Smooth muscle cell (in vitro differentiated cells): ENCODE results near the gene TNFRSF25. TPM values are rescaled to one million over a fixed set of nuclear protein-coding genes. Genes with fewer than 3 reads are reported as not detected.
A peak's percentile ranks its signal among the peaks of the same experiment; 100 is the strongest.

ENCODE experiments used
- DNase-seq: peaks from one replicate; lab custom pipeline; 2025; ENCODE audit not compliant: unreplicated experiment; lab: John Stamatoyannopoulos, UW
- H2AFZ ChIP-seq: fragments of 200-600 bp; sonication (generic); 2 replicates; pipeline ENCODE4 v1.6.0; 2016; ENCODE audit warnings: antibody characterized with exemption, low read depth, mild to moderate bottlenecking
- H3F3A ChIP-seq: fragments of 200-600 bp; sonication (generic); 2 replicates; pipeline ENCODE4 v1.6.0; 2017; ENCODE audit warnings: antibody characterized with exemption, low read depth
- H3K27ac ChIP-seq: fragments of 200-600 bp; sonication (generic); 2 replicates; pipeline ENCODE4 v1.5.1; 2016; ENCODE audit warnings: low read depth, mild to moderate bottlenecking
- H3K27me3 ChIP-seq: fragments of 200-600 bp; sonication (generic); 2 replicates; pipeline ENCODE4 v1.6.1; 2016; ENCODE audit warnings: low read depth, mild to moderate bottlenecking
- H3K36me3 ChIP-seq: fragments of 200-600 bp; sonication (generic); 2 replicates; pipeline ENCODE4 v1.5.1; 2016; ENCODE audit warnings: low read depth
- H3K4me1 ChIP-seq: fragments of 200-600 bp; sonication (generic); 2 replicates; pipeline ENCODE4 v1.5.1; 2016; ENCODE audit warnings: low read depth
- H3K4me2 ChIP-seq: fragments of 200-600 bp; sonication (generic); 2 replicates; pipeline ENCODE4 v1.6.0; 2016; ENCODE audit warnings: mild to moderate bottlenecking
- H3K4me3 ChIP-seq: fragments of 200-600 bp; sonication (generic); 2 replicates; pipeline ENCODE4 v1.5.1; 2016; ENCODE audit warnings: mild to moderate bottlenecking
- H3K79me2 ChIP-seq: fragments of 200-600 bp; sonication (generic); 2 replicates; pipeline ENCODE4 v1.6.0; 2016; ENCODE audit warnings: low read depth, mild to moderate bottlenecking
- H3K9ac ChIP-seq: fragments of 200-600 bp; sonication (generic); 2 replicates; pipeline ENCODE4 v1.6.0; 2016; ENCODE audit warnings: low read depth
- H3K9me3 ChIP-seq: fragments of 200-600 bp; sonication (generic); replicated peaks from 2 replicates; pipeline ENCODE4 v1.5.1; 2016; ENCODE audit warnings: low read depth
- H4K20me1 ChIP-seq: fragments of 200-600 bp; sonication (generic); 2 replicates; pipeline ENCODE4 v1.6.0; 2016; ENCODE audit warnings: low read depth
- CTCF ChIP-seq: fragments of 200-600 bp; sonication (generic); IDR thresholded peaks from 2 replicates; pipeline ENCODE4 v1.5.1; 2017; ENCODE audit warnings: borderline replicate concordance, mild to moderate bottlenecking, antibody characterized with exemption; ENCODE audit not compliant: insufficient read depth, poor library complexity, severe bottlenecking
- WGBS: methylation state at CpG from one replicate; pipeline ENCODE4 v1.1.7; 2016; ENCODE audit warnings: low lambda C conversion rate; 5-methylcytosine and 5-hydroxymethylcytosine counted together
- polyA plus RNA-seq: library from polyadenylated mRNA; unstranded; fragments of >200 nt; fragmentation: Nextera tagmentation; extraction: Ambion mirVana; gene quantifications from 2 replicates; pipeline ENCODE4 v1.2.1, GENCODE V29; 2016
- total RNA-seq: library from RNA; depleted of rRNA; stranded (reverse); fragments of >200 nt; gene quantifications from 2 replicates; pipeline ENCODE4 v1.2.3, GENCODE V29; 2014

TNFRSF25 gene
- total and polyA plus RNA-seq, 2 experiments from 2014 or later: 10.1 to 19.8 TPM

GRCh38 chr1:6419804-6420453 is 46.0 kb downstream of the TNFRSF25 start, which contains the start of gene HES2:
HES2 (minus strand) TSS chr1:6419919; CDS start chr1:6419820, 99 bp downstream.
- no peak within 1 kb of the TSS for H3K27ac ChIP-seq

GRCh38 chr1:6419397-6419803 is 46.6 kb downstream of the TNFRSF25 start:
- peak overlapping the region; percentile 49 for H3K4me3 ChIP-seq

More at GRCh38 chr1:6419804-6420453, 46.0 kb downstream of the TNFRSF25 start, which contains the start of gene HES2:
- H3K27me3 ChIP-seq: peaks cover 100% of the 10 kb centered on the region
- peaks cover 18% of the 10 kb centered on the region for H3K4me1 ChIP-seq
- peak within 1 kb of the TSS; percentile 49 for H3K4me3 ChIP-seq
- H2AFZ ChIP-seq: no peak within 1 kb of the TSS
- no peak for TF ChIP-seq CTCF
- no peak within 1 kb of the TSS for H3K9ac ChIP-seq
- H3K4me2 ChIP-seq: peak within 1 kb of the TSS; percentile 84
- no peak for DNase-seq
- no peaks in the 10 kb centered on the region for H3F3A ChIP-seq
- no peaks in the 10 kb centered on the region for H3K9me3 ChIP-seq
- no peaks in the 10 kb centered on the region for H4K20me1 ChIP-seq
- no peaks in the 10 kb centered on the region for H3K36me3 ChIP-seq
- WGBS: 2% methylated on average over 32 of the region's 62 CpGs
- H3K79me2 ChIP-seq: no peaks in the 10 kb centered on the region

GRCh38 chr1:6418668-6419396 is 47.1 kb downstream of the TNFRSF25 start:
- H3K27ac ChIP-seq: no peak overlapping the region
- no peak for TF ChIP-seq CTCF
- WGBS: 19% methylated on average over 68 of the region's 69 CpGs
- H3K36me3 ChIP-seq: no peaks in the 10 kb centered on the region
- H3F3A ChIP-seq: no peaks in the 10 kb centered on the region
- peak overlapping the region; percentile 49 for H3K4me3 ChIP-seq
- H3K79me2 ChIP-seq: no peaks in the 10 kb centered on the region
- no peaks in the 10 kb centered on the region for H4K20me1 ChIP-seq
- peak overlapping the region; percentile 84 for H3K4me2 ChIP-seq
- DNase-seq: no peak
- peaks cover 22% of the 10 kb centered on the region for H3K4me1 ChIP-seq
- no peak overlapping the region for H2AFZ ChIP-seq
- H3K27me3 ChIP-seq: peaks cover 94% of the 10 kb centered on the region
- H3K9me3 ChIP-seq: no peaks in the 10 kb centered on the region
- no peak overlapping the region for H3K9ac ChIP-seq

More at GRCh38 chr1:6419397-6419803, 46.6 kb downstream of the TNFRSF25 start:
- H3K4me2 ChIP-seq: peak overlapping the region; percentile 84
- H3K36me3 ChIP-seq: no peaks in the 10 kb centered on the region
- H3K79me2 ChIP-seq: no peaks in the 10 kb centered on the region
- no peaks in the 10 kb centered on the region for H3F3A ChIP-seq
- no peaks in the 10 kb centered on the region for H4K20me1 ChIP-seq
- DNase-seq: no peak
- no peak overlapping the region for H3K9ac ChIP-seq
- no peak overlapping the region for H2AFZ ChIP-seq
- peaks cover 99% of the 10 kb centered on the region for H3K27me3 ChIP-seq
- H3K9me3 ChIP-seq: no peaks in the 10 kb centered on the region
- 5% methylated on average over 34 of the region's 48 CpGs for WGBS
- no peak for TF ChIP-seq CTCF
- no peak overlapping the region for H3K27ac ChIP-seq
- peaks cover 22% of the 10 kb centered on the region for H3K4me1 ChIP-seq
